B cell (primary cell): ENCODE results near the gene PTPRN2. TPM values are rescaled to one million over a fixed set of nuclear protein-coding genes. Genes with fewer than 3 reads are reported as not detected.

Experiments
- ATAC-seq: fragments of 200-7000 bp; cut with Tn5 transposase; one replicate; pipeline ENCODE4 v1.10.0; 2021; ENCODE audit warnings: low read depth, mild to moderate bottlenecking, moderate number of reproducible peaks, moderate library complexity
- CTCF ChIA-PET: fragments of 350-600 bp; sonication (Branson Sonifier 250); formaldehyde crosslinking; loops from one replicate; lab custom pipeline; 2021; ENCODE audit warnings: antibody characterized with exemption, inconsistent platforms; lab: Charles Lee
- POLR2A ChIA-PET: fragments of 350-600 bp; sonication (Branson Sonifier 250); formaldehyde crosslinking; loops from one replicate; lab custom pipeline; 2021; ENCODE audit warnings: antibody characterized with exemption; lab: Charles Lee
- DNase-seq: peaks from one replicate; pipeline ENCODE4 v3.0.0; 2013
- H2AFZ ChIP-seq: 2 replicates; pipeline ENCODE4 v1.6.1; 2012; ENCODE audit warnings: mild to moderate bottlenecking, low read depth, low read length; ENCODE audit not compliant: insufficient read depth, poor library complexity, severe bottlenecking
- H3K27ac ChIP-seq, 2 donors: 1 replicate in 1 of 2; 2 replicates in 1 of 2; pipeline ENCODE4 v1.5.1; 2012 to 2013; ENCODE audit warnings: low read length in 2 of 2, mild to moderate bottlenecking in 2 of 2, moderate library complexity in 1 of 2
- H3K27me3 ChIP-seq, 4 experiments: fragments of 200-600 bp in 1 of 4; sonication (generic) in 1 of 4; replicated peaks in 1 of 4; 1 replicate in 2 of 4; 2 replicates in 2 of 4; pipeline versions ENCODE4 v1.6.1 to v1.7.0; 2013 to 2016; ENCODE audit warnings: low read length in 3 of 4, mild to moderate bottlenecking in 2 of 4, mixed read lengths in 1 of 4, moderate library complexity in 1 of 4; ENCODE audit not compliant: insufficient read depth in 4 of 4, control insufficient read depth in 3 of 4; ENCODE audit errors: control extremely low read depth in 1 of 4
- H3K36me3 ChIP-seq, 2 experiments: replicated peaks in 1 of 2; 1 replicate in 1 of 2; 2 replicates in 1 of 2; pipeline versions ENCODE4 v1.6.1 to v1.7.1; 2013; ENCODE audit warnings: low read length in 1 of 2; ENCODE audit not compliant: insufficient read depth in 2 of 2, control insufficient read depth in 1 of 2; ENCODE audit errors: control extremely low read depth in 1 of 2, extremely low read depth in 1 of 2
- H3K4me1 ChIP-seq, 2 donors: fragments of 200-600 bp in 1 of 2; sonication (generic) in 1 of 2; 1 replicate in 1 of 2; 2 replicates in 1 of 2; pipeline versions ENCODE4 v1.5.1 to v1.6.1; 2013 to 2017; ENCODE audit warnings: low read length in 2 of 2; ENCODE audit not compliant: control insufficient read depth in 2 of 2, insufficient read depth in 2 of 2
- H3K4me2 ChIP-seq: replicated peaks from 2 replicates; pipeline ENCODE3; 2012; ENCODE audit warnings: mild to moderate bottlenecking, low read depth, low read length; ENCODE audit not compliant: poor library complexity, severe bottlenecking
- H3K4me3 ChIP-seq, 5 experiments: fragments of 200-600 bp in 1 of 5; sonication (generic) in 1 of 5; 1 replicate in 3 of 5; 2 replicates in 2 of 5; pipeline versions ENCODE4 v1.5.1 to v1.7.0; 2011 to 2016; ENCODE audit warnings: low read length in 4 of 5, mild to moderate bottlenecking in 4 of 5, low read depth in 2 of 5, control low read depth in 1 of 5, moderate library complexity in 1 of 5; ENCODE audit not compliant: insufficient read depth in 1 of 5; ENCODE audit errors: control extremely low read depth in 1 of 5, extremely low read depth in 1 of 5
- H3K79me2 ChIP-seq: fragments of 200-600 bp; sonication (generic); one replicate; pipeline ENCODE4 v1.6.0; 2016; ENCODE audit warnings: low read length; ENCODE audit not compliant: control insufficient read depth, insufficient read depth
- H3K9ac ChIP-seq: fragments of 200-600 bp; sonication (generic); 2 replicates; pipeline ENCODE4 v1.6.1; 2017; ENCODE audit warnings: mild to moderate bottlenecking, low read length, moderate library complexity
- H3K9me3 ChIP-seq, 3 donors: one replicate each; pipeline versions ENCODE4 v1.6.1 to v1.7.1; 2013; ENCODE audit warnings: low read length in 2 of 3; ENCODE audit not compliant: control insufficient read depth in 2 of 3, insufficient read depth in 1 of 3; ENCODE audit errors: control extremely low read depth in 1 of 3
- H4K20me1 ChIP-seq: 2 replicates; pipeline ENCODE4 v1.6.0; 2012; ENCODE audit warnings: mild to moderate bottlenecking, low read length; ENCODE audit not compliant: insufficient read depth, control insufficient read depth, poor library complexity, severe bottlenecking
- H3K27ac Mint-ChIP-seq: one replicate; pipeline ENCODE4 v1.8.0; 2021; ENCODE audit warnings: mixed read lengths
- H3K27me3 Mint-ChIP-seq: one replicate; pipeline ENCODE4 v1.8.0; 2021; ENCODE audit warnings: mixed read lengths
- H3K4me1 Mint-ChIP-seq: one replicate; pipeline ENCODE4 v1.8.0; 2021; ENCODE audit warnings: mixed read lengths
- H3K4me3 Mint-ChIP-seq: one replicate; pipeline ENCODE4 v1.8.0; 2021; ENCODE audit warnings: mixed read lengths
- H3K9me3 Mint-ChIP-seq: one replicate; pipeline ENCODE4 v1.8.0; 2022; ENCODE audit warnings: mixed read lengths; ENCODE audit not compliant: insufficient read depth
- EZH2 ChIP-seq: IDR thresholded peaks from 2 replicates; pipeline ENCODE4 v1.6.1; 2012; ENCODE audit warnings: borderline replicate concordance, low read depth, mild to moderate bottlenecking, moderate library complexity, low read length; ENCODE audit not compliant: insufficient read depth, poor library complexity, severe bottlenecking
- WGBS: methylation state at CpG from one replicate; pipeline ENCODE4 v1.1.5; 2013; ENCODE audit warnings: missing lambda C conversion rate; ENCODE audit not compliant: insufficient coverage; 5-methylcytosine and 5-hydroxymethylcytosine counted together
- intact Hi-C: fragments of 100-400 bp; cut with micrococcal nuclease; formaldehyde crosslinking; loops from one replicate; pipeline ENCODE4 v1.10.0; 2022
- polyA plus RNA-seq: library from polyadenylated mRNA; depleted of rRNA; stranded (reverse); fragments of >200 nt; gene quantifications from 2 replicates; pipeline ENCODE4 v1.2.3, GENCODE V29; 2012
- total RNA-seq, 2 donors: library from RNA; stranded (reverse); fragments of 120-200 nt in 1 of 2; gene quantifications; 1 replicate in 1 of 2; 2 replicates in 1 of 2; pipeline versions ENCODE4 v1.2.3 to v1.2.4, GENCODE V29; 2013 to 2022
- TF ChIP-seq, protein P1 (sequence below): fragments of 200-600 bp; IDR thresholded peaks from one replicate; pipeline ENCODE4 v1.8.0; 2022; ENCODE audit warnings: antibody characterized with exemption, mild to moderate bottlenecking

The PTPRN2 gene
- total and polyA plus RNA-seq, 2 donors (not counting 1 experiment from before 2014, with no cell fraction given): 2.0 to 5.0 TPM

DNA sequence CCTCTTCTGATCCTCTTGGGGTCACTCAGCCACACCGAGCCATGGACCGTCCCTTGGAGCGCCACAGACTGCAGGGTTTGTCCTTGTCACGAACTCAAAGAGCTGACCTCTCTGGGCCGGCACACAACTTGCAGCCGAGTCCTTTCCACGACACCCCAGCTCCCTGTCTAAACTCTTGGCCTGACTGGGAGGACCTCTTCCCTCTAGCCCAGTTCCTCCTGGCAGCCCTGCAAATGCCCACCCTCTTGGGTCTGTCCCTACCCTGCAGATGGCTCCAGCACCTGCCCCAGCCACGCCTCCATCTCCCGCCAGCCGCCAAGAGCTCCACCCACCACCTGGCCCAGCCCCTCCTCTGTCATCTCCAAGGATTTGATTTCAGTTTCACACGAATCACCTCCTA, 911.6 kb downstream of the PTPRN2 start:
- Histone ChIP-seq H3K79me2 (no peaks in the 10 kb centered on the region), H3K9ac (no peak overlapping the region), H3K27me3 (peaks cover 0 to 7% (median 4%) of the 10 kb centered on the region in 4 experiments), H3K4me2 (no peak overlapping the region), H3K4me3 (no peak overlapping the region), H3K27ac (no peak overlapping the region), H3K9me3 (peaks cover 0 to 24% (median 0%) of the 10 kb centered on the region in 3 donors), H4K20me1 (no peaks in the 10 kb centered on the region), H2AFZ (no peak overlapping the region), H3K4me1 (no peaks in the 10 kb centered on the region), H3K36me3 (no peaks in the 10 kb centered on the region)
- Mint-ChIP-seq H3K27me3 (peaks cover 48% of the 10 kb centered on the region), H3K4me3 (no peak overlapping the region), H3K9me3 (no peaks in the 10 kb centered on the region), H3K4me1 (no peaks in the 10 kb centered on the region), H3K27ac (no peak overlapping the region)
- ChIA-PET POLR2A (no interaction called here), CTCF (no interaction called here)
- TF ChIP-seq, protein P1, sequence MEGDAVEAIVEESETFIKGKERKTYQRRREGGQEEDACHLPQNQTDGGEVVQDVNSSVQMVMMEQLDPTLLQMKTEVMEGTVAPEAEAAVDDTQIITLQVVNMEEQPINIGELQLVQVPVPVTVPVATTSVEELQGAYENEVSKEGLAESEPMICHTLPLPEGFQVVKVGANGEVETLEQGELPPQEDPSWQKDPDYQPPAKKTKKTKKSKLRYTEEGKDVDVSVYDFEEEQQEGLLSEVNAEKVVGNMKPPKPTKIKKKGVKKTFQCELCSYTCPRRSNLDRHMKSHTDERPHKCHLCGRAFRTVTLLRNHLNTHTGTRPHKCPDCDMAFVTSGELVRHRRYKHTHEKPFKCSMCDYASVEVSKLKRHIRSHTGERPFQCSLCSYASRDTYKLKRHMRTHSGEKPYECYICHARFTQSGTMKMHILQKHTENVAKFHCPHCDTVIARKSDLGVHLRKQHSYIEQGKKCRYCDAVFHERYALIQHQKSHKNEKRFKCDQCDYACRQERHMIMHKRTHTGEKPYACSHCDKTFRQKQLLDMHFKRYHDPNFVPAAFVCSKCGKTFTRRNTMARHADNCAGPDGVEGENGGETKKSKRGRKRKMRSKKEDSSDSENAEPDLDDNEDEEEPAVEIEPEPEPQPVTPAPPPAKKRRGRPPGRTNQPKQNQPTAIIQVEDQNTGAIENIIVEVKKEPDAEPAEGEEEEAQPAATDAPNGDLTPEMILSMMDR: no peak
- TF ChIP-seq EZH2: no peak
- WGBS: 94% methylated on average over 11 of the region's 11 CpGs
- intact Hi-C loops: no loop called here
- ATAC-seq (no peak), DNase-seq (no peak)

DNA sequence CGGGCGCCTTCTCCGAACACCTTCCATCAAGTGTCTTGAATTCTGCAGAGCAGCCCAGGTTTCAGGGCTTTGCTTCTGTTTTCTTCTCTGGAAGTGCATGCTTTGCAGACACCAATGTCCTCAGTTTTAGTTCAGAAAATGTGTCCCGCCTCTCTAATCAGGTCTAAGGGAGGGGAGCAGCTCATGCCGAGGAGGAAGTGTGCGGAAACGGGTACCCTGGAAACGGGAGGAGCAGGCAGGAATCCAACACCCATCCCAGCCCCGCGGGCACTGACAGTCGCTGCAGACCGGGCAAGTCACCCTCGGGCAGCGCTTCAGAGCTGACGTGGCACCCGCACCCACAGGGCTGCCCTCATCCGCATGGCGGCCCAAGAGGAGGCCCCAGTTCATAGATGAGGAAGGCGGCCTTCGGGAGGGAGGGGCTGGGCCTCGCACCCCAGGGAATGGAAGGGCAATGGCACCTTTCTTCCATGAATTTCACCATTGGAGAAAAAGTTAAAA, 912.1 kb downstream of the PTPRN2 start:
- CTCF ChIA-PET: no interaction called here
- no peak overlapping the region for H3K4me2 ChIP-seq
- DNase-seq: no peak
- peaks cover 43% of the 10 kb centered on the region for H3K27me3 Mint-ChIP-seq
- no peak overlapping the region for H2AFZ ChIP-seq
- intact Hi-C loops: no loop called here
- H3K4me1 Mint-ChIP-seq: no peaks in the 10 kb centered on the region
- no peaks in the 10 kb centered on the region for H4K20me1 ChIP-seq
- H3K9me3 ChIP-seq: peaks cover 0 to 24% (median 0%) of the 10 kb centered on the region in 3 donors
- no peak for ATAC-seq
- H3K4me3 Mint-ChIP-seq: no peak overlapping the region
- no peaks in the 10 kb centered on the region for H3K9me3 Mint-ChIP-seq
- H3K27me3 ChIP-seq: peaks cover 0 to 10% (median 4%) of the 10 kb centered on the region in 4 experiments
- no peak overlapping the region for H3K9ac ChIP-seq
- no peak overlapping the region for H3K4me3 ChIP-seq
- POLR2A ChIA-PET: no interaction called here
- no peak overlapping the region for H3K27ac ChIP-seq
- 93% methylated on average over 17 of the region's 21 CpGs for WGBS
- H3K4me1 ChIP-seq: no peaks in the 10 kb centered on the region
- no peak overlapping the region for H3K27ac Mint-ChIP-seq
- no peak for TF ChIP-seq EZH2
- TF ChIP-seq, protein P1: no peak
- H3K79me2 ChIP-seq: no peaks in the 10 kb centered on the region
- H3K36me3 ChIP-seq: no peaks in the 10 kb centered on the region
